GM18907 (cell line): ENCODE measurements around the gene ITPR1.

Experiments
- ATAC-seq: cut with Tn5 transposase; IDR thresholded peaks from one replicate; pipeline ENCODE4 v1.9.1; 2021; ENCODE audit warnings: mild to moderate bottlenecking, moderate library complexity; ENCODE audit not compliant: unreplicated experiment

The ITPR1 gene

DNA sequence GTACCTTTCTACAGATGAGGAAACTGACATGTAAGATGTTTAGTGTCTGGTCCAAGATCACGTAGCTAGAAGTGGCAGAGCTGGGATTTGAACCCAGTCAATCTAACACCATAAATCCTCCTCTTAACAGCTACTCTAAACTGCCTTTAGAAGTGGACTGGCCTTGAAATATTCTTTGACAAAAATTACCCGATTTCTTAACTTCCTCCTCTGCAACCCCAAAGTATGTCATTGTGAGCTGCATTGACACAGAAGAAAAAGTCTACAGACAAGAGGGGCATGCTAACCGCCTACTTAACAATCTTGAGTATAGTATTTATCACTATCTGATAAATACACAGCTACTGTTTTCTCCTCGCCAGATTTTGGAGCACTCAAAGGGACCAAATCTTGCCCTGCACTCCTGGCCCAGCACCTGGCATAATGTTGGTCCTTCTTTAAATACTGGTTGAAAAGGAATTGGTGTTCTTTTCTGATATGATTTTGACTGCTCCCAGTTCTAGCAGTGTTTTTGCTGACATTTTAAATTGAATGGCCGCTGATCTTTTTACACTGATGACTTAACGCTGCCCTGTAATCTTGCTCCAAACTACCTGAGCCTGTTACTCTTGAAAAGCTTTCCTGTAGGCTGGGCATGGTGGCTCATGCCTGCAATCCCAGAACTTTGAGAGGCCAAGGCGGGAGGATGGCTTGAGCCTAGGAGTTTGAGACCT is 36.9 kb downstream of the ITPR1 start:
- no peak for ATAC-seq

DNA sequence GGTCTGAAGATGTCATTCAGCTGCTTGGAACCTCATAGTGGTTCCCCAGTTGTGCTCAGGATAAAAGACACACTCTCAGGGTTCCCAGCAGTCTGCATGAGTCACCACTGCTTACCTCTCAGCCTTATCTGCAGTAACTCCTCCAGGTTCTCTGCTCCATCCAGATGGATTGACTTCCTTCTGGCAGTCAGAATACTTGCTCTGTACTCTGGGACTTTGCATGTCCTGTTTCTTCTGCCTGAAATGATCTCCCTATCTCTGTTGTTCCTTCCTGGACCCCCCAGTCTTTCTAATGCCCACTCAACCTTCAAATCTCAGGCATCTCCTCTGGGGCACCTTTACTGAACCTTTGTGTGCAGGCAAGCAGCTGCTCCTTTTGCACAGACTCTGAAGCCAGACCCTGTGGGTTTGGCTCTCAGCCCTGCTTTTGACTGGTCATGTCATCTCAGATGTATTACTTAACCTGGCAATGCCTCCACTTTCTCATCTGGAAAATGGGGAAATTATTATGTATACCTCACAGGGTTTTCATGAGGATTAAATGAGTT is 38.4 kb downstream of the ITPR1 start:
- ATAC-seq, result no peak

DNA sequence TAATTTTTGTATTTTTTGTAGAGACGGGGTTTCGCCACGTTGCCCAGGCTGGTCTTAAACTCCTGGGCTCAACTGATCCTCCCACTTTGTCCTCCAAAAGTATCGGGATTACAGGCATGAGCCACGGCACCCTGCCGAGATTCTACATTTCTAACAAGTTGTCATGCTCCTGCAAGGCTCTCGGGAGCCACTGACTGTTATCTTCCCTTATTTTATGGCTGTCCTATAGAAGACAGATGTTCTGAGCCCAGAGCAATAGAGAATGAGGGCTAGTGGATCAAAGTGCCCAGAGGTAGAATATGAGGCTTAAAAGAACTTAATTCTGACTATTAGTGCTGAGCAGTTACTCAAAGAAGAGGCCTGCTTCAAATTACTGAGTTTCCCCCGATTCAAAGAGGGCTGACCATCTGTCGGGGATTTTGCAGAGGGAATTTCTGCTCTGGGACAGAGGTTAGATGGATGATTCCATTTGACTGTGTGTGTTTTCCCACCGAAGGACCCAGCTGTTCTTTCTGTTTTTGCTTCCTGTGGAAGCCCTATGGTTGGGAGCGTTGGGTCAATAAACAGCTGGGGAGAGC is 39.5 kb downstream of the ITPR1 start:
- ATAC-seq, result no peak

DNA sequence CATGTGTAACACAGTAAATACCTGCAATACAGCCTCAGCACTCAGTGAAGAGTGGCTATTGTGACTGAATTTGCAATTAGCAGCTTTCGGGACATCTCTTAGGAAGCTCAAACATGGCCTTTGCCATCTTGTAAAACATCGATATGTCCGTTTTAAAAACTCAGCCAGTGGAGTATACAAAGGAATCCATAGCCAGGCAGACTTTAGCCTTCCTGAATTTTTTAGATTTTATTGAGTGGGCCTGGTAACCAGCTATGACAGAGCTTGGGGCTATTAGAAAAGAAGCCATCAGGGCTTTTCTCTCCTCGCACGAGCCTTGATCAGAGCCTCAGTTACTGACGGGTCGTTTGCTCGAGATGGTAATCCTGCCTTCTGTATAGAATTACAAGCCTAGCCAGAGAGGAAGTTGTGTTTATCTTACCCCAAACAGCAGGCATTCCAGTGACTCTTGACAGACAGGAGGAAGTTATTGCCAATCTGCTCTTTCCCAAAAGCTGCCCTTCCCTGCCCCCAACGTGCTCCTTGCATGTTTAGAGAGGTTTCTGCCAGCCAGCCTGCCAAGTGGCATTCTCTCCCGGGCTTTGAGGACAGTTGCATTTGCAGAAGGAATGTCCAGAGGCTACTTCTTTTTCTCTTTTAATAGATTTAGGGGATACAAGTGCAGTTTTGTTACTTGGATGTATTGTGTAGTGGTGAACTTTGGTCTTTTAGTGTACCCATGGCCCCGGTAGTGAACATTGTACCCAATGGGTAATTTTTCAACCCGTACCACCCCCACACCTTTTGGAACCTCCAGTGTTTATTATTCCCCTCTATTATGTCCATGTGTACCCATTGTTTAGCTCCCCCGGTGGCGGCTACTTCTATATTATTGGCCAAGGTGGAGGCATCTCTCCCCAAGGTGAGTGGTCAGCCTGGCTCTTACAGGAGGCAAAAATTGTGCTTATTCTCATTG is 40.6 kb downstream of the ITPR1 start:
- ATAC-seq, result no peak

DNA sequence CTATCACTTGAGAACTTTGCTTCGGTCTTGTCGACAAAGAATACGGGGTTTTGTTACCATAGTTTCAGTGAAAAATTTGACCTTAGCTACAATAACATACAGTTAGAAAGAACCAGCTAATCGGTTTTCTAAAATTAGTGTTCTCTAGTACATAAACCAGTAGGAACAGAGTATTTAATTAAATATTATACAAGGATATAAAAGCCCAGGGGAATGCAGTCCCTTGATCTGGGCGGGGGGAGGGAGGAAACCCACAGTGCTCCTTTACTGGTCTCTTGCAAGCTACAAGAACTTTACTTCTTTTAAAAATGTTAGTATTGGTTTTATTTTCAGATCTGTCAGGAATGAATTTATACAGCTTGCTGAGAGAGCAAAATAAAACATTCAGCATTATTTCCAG is 41.8 kb downstream of the ITPR1 start:
- ATAC-seq, result no peak

DNA sequence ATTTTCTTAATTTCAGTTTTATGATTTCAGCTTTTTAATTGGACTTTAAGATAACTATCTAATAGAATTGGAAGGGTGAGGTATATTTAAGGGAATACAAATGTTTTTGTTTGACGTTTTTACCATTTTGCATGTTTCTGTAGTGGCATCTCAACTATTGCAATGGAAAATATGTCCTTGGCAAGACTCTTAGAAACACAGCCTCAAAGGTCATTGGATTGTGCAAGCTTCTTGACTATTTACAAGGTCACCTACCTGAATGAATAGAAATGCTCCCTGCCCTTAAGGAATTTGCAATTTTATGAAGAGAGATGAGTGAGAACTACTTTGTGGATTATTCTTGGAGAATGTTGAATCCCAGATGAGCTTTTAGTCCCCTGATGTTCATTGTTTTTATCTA is 43.1 kb downstream of the ITPR1 start:
- ATAC-seq, result no peak

DNA sequence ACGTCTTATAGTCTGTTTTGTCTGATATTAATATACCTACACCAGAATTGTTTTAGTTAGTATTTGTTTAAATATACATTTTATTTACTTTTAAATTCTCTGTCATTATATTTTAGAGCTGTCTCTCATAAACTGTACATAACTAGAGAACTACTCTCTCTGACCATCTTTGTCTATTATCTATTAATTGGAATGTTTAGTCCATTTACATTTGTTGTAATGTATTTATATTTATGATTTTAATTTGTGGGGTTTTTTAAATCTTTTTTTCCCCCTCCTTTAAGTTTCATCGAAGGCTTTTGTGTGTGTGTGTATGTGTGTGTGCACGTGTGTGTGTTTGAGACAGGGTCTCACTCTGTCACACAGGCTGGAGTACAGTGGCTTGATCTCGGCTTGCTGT is 47.1 kb downstream of the ITPR1 start:
- ATAC-seq, result no peak

DNA sequence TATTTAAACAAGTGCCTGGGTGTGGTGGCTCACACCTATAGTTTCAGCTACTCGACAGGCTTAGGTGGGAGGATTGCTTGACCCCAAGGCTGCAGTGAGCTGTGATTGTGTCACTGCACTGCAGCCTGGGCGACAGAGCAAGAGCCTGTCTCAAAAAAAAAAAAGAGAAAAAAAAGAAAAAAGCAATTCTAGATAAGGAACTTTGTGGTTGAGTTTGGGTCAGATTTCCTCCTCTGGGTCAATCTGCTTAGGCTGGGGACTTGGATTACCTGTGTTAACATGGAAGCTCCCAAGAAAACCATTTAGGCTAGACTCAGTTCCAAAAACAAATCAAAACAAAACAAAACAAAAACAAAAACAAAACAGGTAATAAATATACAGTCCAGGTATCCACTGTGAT is 50.0 kb downstream of the ITPR1 start:
- ATAC-seq, result no peak

DNA sequence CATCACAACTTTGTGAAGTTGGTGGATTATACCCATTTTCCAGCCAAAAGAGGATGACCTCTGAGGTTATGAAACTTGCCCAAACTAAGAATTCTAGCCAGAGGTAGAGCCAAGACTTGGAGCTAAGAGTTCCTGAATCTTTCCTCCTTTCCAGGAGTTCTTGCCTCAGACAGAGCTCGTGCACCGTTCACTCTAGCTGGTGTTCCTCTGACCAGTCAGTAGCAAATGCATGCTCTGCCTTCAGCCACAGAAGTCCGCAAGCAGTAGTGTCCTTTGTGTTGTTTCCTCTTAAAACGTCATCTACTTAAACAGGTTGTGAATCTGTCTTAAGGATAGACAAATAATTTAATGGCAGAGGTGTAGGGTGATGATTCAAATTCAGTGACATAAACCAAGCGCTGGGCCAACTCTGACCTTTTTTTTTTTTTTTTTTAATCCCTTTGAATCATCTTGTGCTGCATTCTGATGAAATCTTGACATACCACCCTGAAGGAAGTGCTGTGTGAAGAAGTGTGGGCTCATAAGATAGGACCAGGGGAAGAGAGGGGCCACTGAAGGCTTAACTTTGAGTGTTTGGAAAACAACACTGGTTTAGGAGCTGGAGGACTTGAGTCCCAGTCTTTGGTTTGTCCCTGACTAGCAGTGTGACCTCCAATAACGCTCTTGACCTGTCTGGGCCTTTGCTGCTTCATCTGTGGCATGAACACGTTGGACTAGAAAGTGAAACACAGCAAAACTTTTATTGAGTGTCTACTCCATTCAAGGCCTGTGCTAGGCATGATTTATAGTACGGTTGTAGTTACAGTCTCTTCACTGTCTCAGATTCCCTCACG is 53.4 kb downstream of the ITPR1 start:
- ATAC-seq, result no peak

DNA sequence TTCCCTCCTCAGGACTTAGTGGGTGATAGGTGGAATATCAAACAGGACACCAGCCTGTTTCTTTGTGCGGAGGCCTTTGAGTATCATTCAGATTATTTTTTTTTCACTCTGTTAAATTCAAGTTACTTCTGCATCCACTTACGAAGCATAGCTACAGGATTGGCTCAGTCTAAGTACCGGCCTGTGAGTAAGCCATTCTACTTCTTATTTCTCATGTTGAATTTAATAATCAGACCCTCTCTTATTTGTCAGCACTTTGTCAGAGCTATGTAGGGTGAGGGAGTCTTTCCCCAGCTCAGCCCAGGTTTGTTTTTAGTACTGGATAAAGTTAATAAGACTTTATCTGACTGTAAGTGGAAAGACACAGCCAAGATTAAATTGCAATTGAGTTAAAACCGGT is 54.7 kb downstream of the ITPR1 start:
- ATAC-seq, result no peak

DNA sequence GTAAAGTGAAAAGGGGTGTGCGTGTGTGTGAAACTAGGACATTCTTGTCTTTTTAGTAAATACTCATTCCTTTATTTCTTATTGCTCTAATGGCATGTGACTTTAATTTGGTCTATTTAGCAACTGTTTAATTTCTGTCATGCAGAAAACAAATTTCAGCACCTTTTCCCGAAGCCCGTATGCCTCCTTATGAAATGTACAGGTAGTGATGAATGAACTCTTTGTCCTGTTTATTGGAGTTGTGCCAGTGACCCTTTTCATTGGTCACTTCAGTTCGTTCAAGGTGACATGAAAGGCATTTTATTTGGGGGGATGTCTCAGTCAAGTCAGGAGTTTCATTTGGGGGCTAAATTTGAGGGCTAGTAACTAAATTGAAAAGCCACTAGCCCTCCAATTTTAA is 55.2 kb downstream of the ITPR1 start:
- ATAC-seq, result no peak

DNA sequence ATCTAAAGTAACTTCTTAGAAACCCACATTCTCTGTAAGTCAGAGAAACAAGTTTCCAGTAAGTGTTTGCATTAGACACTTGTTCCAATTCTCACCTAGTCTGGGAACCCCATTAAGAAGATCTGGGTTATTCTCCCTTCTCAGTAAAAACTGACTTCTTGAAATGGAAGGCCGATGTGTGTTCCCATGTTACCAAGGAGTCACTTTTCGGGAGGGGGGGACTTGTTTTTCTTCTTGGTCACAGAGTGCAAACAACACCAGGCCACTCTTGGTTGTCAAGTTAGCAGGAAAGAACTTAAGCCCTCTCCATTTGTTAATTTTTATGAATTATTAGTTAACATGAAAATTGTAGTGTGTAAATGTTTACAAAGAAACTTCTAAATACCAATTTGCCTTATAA is 55.6 kb downstream of the ITPR1 start:
- ATAC-seq, result no peak

DNA sequence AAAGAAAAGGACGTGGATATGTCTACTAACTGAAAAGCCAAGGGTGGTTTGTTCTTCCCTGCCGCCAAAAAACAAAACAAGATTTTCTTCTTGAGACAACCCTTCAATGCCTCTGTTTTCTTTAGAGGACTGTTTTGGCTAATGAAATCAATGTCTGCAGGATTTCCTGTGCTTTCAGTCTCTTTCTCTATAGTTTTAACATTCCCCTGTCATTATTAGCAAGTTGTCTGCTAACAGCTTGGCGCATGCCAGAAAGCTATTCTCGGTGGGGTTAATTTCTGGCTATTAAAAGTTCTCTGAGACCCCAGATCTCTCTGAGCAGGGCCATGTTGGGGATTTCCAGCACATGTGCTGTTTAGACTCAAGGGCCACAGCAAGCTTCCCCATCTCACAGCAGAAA is 56.7 kb downstream of the ITPR1 start:
- ATAC-seq, result no peak

DNA sequence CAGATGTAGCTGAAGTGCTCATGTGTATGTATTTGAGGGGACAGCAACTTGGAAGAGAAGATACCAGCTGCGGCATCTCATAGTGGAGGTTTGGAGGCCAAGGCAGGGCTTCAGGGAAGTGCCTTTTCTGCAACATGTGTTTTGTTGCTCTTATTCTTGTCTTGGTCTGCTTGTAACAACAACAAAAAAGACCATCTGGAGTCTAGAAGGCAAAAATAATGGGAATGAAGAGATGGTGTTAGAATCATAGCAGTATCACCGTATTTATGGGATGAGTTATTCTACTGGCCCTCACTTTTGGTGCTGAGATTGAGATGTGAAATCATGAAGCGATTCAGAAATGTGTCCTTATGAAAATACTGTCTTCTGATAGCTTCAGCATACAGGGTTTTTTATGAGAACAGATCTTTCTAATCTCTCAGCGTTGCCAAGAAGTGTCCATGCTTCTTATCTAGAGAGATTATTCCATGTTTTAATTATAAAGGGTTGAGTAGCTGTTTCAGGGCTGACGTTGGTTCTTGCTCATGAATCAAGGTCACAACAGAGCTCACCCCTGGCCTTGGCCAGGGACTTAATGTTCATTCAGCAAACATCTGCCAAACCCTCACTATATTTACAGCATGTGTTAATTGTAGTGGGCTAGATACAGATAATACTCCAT is 58.0 kb downstream of the ITPR1 start:
- ATAC-seq, result no peak

DNA sequence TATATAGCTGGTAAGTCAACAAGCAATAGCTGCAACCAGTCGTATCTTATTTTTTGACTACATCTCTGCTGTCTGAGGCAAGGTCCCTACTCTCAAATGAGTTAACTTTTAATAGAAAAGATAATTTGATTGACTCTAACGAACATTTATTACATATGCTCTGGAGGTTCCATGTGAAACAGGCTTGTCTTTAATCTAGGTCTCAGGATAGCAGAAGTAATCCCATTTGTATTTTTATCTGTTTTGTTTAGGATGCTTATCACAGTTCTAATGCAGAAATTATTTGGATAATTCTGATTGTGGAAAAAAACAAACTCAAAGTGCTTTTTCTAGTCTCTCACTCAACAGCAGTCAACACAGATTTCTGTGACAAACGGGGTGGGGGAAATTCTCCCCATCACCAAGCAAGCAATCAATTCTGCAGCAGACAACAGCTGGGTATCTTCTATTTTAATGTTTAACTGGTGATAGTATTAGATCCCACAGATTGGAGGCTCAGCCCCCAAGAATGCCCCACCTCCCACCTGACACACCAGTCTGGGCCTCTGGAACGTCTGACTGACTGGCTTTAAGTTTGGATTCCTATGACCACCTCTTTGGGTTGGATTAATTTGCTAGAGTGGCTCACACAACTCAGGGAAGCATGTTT is 58.8 kb downstream of the ITPR1 start:
- no peak for ATAC-seq

DNA sequence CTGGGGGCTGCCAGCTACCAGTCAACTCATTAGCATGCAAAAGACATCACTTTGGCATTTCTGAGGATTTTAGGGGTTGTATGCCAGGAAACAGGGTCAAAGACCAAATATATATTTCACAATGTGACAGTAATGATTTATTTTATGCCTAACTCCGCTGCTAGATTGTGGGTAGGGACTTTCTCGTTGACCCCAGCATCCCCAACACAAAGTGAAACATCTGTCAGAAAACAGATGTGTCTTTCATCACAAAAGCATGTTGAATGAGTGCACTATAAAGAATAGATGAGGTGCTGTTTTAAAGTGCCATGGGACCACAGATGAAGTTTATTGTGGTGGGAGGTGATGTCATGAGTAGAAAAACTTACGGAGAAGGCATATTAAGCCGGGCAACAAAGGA is 59.7 kb downstream of the ITPR1 start:
- ATAC-seq, result no peak

DNA sequence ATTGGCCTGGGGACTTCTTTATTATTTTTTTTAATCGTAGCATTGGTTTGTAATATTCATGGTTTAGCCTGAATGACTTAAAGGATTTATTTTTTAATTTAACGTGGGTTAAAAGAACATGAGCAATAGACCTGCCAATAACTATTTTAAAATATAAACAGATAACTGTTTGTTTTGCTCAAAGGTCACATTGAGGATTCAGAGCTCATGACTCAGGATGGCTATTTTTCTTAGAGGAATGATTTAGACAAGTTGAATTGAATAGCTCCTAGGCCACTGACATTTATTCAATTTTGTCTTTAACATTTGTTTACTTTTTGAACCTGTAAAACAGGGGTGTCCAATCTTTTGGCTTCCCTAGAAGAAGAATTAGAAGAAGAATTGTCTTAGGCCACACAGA is 68.5 kb downstream of the ITPR1 start:
- no peak for ATAC-seq

DNA sequence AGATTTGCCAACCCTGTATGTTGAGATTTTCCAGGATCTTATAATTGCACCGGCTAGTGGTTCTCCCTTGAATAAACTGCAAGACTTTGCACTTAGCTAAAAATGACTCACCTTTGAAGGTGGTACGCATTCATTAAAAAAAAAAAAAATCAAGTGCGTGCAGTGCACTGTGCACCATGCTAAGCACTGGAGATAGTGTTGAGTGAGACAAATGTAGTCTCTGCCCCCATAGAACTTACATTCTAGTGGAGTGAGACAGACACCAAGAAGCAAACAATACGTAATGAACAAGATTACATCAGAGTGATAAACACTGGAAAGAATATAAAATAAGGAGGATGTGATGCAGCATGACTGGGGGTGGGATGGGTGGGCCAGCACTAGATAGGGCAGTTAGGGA is 69.4 kb downstream of the ITPR1 start:
- no peak for ATAC-seq

DNA sequence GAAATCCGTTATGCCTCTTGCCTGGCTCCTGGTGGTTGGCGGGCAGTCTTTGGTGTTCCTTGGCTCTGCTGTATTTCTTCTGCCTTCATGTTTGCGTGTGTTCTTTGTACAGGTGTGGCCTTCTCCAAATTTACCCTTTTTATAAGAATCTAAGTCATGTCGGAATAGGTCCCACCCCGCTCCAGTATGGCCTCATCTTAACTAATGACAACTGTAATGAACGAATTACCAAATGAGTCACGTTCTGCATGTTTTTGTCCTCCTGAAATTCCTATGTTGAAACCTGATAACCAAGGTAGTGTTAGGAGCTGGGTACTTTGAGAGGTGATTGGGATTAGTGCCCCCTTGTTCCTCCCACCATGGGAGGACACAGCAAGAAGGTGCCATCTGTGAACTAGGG is 71.1 kb downstream of the ITPR1 start:
- ATAC-seq, result no peak
